CD4-positive, CD25-positive, alpha-beta regulatory T cell (primary cell): ENCODE data around the gene SPSB1. TPM values are rescaled to one million over a fixed set of nuclear protein-coding genes. Genes with fewer than 3 reads are reported as not detected.

Experiments used
- ATAC-seq, 2 donors: fragments of 150-1000 bp; cut with Tn5 transposase; one replicate each; pipeline ENCODE4 v1.10.0; 2021; ENCODE audit warnings: low read depth in 2 of 2, moderate number of reproducible peaks in 2 of 2, moderate library complexity in 1 of 2
- DNase-seq, 3 donors: peaks; one replicate each; pipeline versions ENCODE4 v3.0.0 to v3.0.0-alpha.2; 2012 to 2022; ENCODE audit warnings: mixed read lengths in 1 of 3
- H3K27ac ChIP-seq: one replicate; pipeline ENCODE4 v1.7.0; 2013; ENCODE audit warnings: mild to moderate bottlenecking, low read length; ENCODE audit not compliant: insufficient read depth, poor library complexity, severe bottlenecking
- H3K27me3 ChIP-seq: one replicate; pipeline ENCODE4 v1.7.0; 2013; ENCODE audit warnings: low read length; ENCODE audit not compliant: control insufficient read depth, insufficient read depth
- H3K36me3 ChIP-seq: one replicate; pipeline ENCODE4 v1.7.0; 2013; ENCODE audit warnings: mild to moderate bottlenecking, low read length, moderate library complexity; ENCODE audit not compliant: control insufficient read depth, insufficient read depth
- H3K4me1 ChIP-seq: 2 replicates; pipeline ENCODE4 v1.7.0; 2013; ENCODE audit warnings: mild to moderate bottlenecking, low read length; ENCODE audit not compliant: insufficient read depth, control insufficient read depth, poor library complexity, severe bottlenecking
- H3K4me3 ChIP-seq: one replicate; pipeline ENCODE4 v1.7.0; 2013; ENCODE audit warnings: low read depth, mild to moderate bottlenecking, low read length, moderate library complexity
- H3K9me3 ChIP-seq, 2 experiments: 1 replicate in 1 of 2; 2 replicates in 1 of 2; pipeline ENCODE4 v1.7.0; 2013; ENCODE audit warnings: low read length in 2 of 2, mild to moderate bottlenecking in 1 of 2, moderate library complexity in 1 of 2; ENCODE audit not compliant: control insufficient read depth in 2 of 2
- H3K27ac Mint-ChIP-seq, 3 donors: one replicate each; pipeline ENCODE4 v1.8.0; 2020 to 2022; ENCODE audit warnings: mild to moderate bottlenecking in 3 of 3, mixed read lengths in 3 of 3, moderate library complexity in 2 of 3
- H3K27me3 Mint-ChIP-seq: one replicate; pipeline ENCODE4 v1.8.0; 2022; ENCODE audit warnings: mild to moderate bottlenecking, mixed read lengths
- H3K36me3 Mint-ChIP-seq: one replicate; pipeline ENCODE4 v1.8.0; 2020; ENCODE audit warnings: mixed read lengths
- H3K4me1 Mint-ChIP-seq, 4 donors: one replicate each; pipeline ENCODE4 v1.8.0; 2020 to 2022; ENCODE audit warnings: mixed read lengths in 4 of 4, mild to moderate bottlenecking in 1 of 4
- H3K4me3 Mint-ChIP-seq, 4 donors: one replicate each; pipeline ENCODE4 v1.8.0; 2020 to 2022; ENCODE audit warnings: mild to moderate bottlenecking in 4 of 4, mixed read lengths in 4 of 4, moderate library complexity in 3 of 4
- H3K9me3 Mint-ChIP-seq, 7 donors: one replicate each; pipeline ENCODE4 v1.8.0; 2020 to 2022; ENCODE audit warnings: mixed read lengths in 7 of 7, mild to moderate bottlenecking in 3 of 7, moderate library complexity in 2 of 7
- polyA plus RNA-seq, 4 donors: library from polyadenylated mRNA; unstranded; fragments of 300-500 nt; fragmentation: Illumina TruSeq; gene quantifications; one replicate each; pipeline ENCODE4 v1.2.3, GENCODE V29; 2021
- total RNA-seq: library from RNA; stranded (reverse); gene quantifications from one replicate; pipeline ENCODE4 v1.2.3, GENCODE V29; 2022

Gene SPSB1
- total and polyA plus RNA-seq, 5 donors from 2014 or later, result 7.0 to 19.7 (median 12.3) TPM

GRCh38 chr1:9275161-9275560 is 17.5 kb upstream of the SPSB1 start:
- H3K9me3 ChIP-seq, result no peaks in the 10 kb centered on the region
- peaks cover 0 to 3% (median 0%) of the 10 kb centered on the region in 7 donors for H3K9me3 Mint-ChIP-seq

GRCh38 chr1:9275567-9276034 is 17.1 kb upstream of the SPSB1 start:
- Mint-ChIP-seq H3K4me3 (peak overlapping the region; percentile 36 to 78 (median 58)), H3K4me1 (peaks cover 7 to 34% (median 19%) of the 10 kb centered on the region in 4 donors), H3K27me3 (peaks cover 1% of the 10 kb centered on the region), H3K27ac (peak overlapping the region in 1 of 3 donors; percentile 68), H3K9me3 (peaks cover 0 to 3% (median 0%) of the 10 kb centered on the region in 7 donors), H3K36me3 (peaks cover 8% of the 10 kb centered on the region)
- Histone ChIP-seq H3K27me3 (no peaks in the 10 kb centered on the region), H3K9me3 (no peaks in the 10 kb centered on the region), H3K4me3 (peak overlapping the region; percentile 26), H3K4me1 (peaks cover 31% of the 10 kb centered on the region), H3K36me3 (no peaks in the 10 kb centered on the region), H3K27ac (no peak overlapping the region)
- peak; percentile 12 to 87 (median 52) for DNase-seq
- peak; percentile 86 to 94 for ATAC-seq

More at GRCh38 chr1:9275161-9275560, 17.5 kb upstream of the SPSB1 start:
- H3K4me3 Mint-ChIP-seq, result peak overlapping the region in 3 of 4 donors; percentile 43 to 78 (median 73)
- Histone ChIP-seq H3K4me1 (peaks cover 29% of the 10 kb centered on the region), H3K27ac (no peak overlapping the region), H3K27me3 (no peaks in the 10 kb centered on the region), H3K4me3 (no peak overlapping the region), H3K36me3 (no peaks in the 10 kb centered on the region)
- H3K36me3 Mint-ChIP-seq, result peaks cover 8% of the 10 kb centered on the region
- H3K27me3 Mint-ChIP-seq, result no peaks in the 10 kb centered on the region
- ATAC-seq (peak in 1 of 2 donors; percentile 21), DNase-seq (no peak)
- H3K4me1 Mint-ChIP-seq, result peaks cover 7 to 31% (median 16%) of the 10 kb centered on the region in 4 donors
- peak overlapping the region in 1 of 3 donors; percentile 89 for H3K27ac Mint-ChIP-seq

- Mint-ChIP-seq H3K4me3 (no peak overlapping the region), H3K4me1 (peaks cover 7 to 49% (median 29%) of the 10 kb centered on the region in 4 donors), H3K27me3 (peaks cover 6% of the 10 kb centered on the region), H3K36me3 (peaks cover 5% of the 10 kb centered on the region), H3K27ac (no peak overlapping the region), H3K9me3 (peaks cover 0 to 2% (median 0%) of the 10 kb centered on the region in 7 donors)
- H3K4me1 ChIP-seq, result peaks cover 53% of the 10 kb centered on the region
- DNase-seq (no peak), ATAC-seq (no peak)
- no peaks in the 10 kb centered on the region for H3K9me3 ChIP-seq
- no peaks in the 10 kb centered on the region for H3K27me3 ChIP-seq
- H3K4me3 ChIP-seq, result no peak overlapping the region
- no peaks in the 10 kb centered on the region for H3K36me3 ChIP-seq
- H3K27ac ChIP-seq, result no peak overlapping the region
These were observed 14.6 kb upstream of the SPSB1 start for GRCh38 chr1:9278116-9278515.

- peak overlapping the region in 2 of 3 donors; percentile 14 to 20 for H3K27ac Mint-ChIP-seq
These were observed 14.0 kb upstream of the SPSB1 start for GRCh38 chr1:9278585-9279153.

GRCh38 chr1:9279172-9279840 is 13.4 kb upstream of the SPSB1 start:
- Histone ChIP-seq H3K9me3 (no peaks in the 10 kb centered on the region), H3K36me3 (no peaks in the 10 kb centered on the region), H3K4me1 (peaks cover 65% of the 10 kb centered on the region), H3K4me3 (no peak overlapping the region), H3K27ac (no peak overlapping the region), H3K27me3 (no peaks in the 10 kb centered on the region)
- DNase-seq, result peak in 1 of 3 donors; percentile 68
- peaks cover 6% of the 10 kb centered on the region for H3K27me3 Mint-ChIP-seq
- peak overlapping the region in 2 of 4 donors; percentile 35 to 90 for H3K4me3 Mint-ChIP-seq
- peaks cover 0 to 6% (median 0%) of the 10 kb centered on the region in 7 donors for H3K9me3 Mint-ChIP-seq
- peaks cover 13 to 61% (median 37%) of the 10 kb centered on the region in 4 donors for H3K4me1 Mint-ChIP-seq
- H3K36me3 Mint-ChIP-seq, result peaks cover 5% of the 10 kb centered on the region
- peak overlapping the region in 1 of 3 donors; percentile 20 for H3K27ac Mint-ChIP-seq
- no peak for ATAC-seq

More at GRCh38 chr1:9278585-9279153, 14.0 kb upstream of the SPSB1 start:
- peak overlapping the region in 1 of 4 donors; percentile 15 for H3K4me3 Mint-ChIP-seq
- H3K27me3 Mint-ChIP-seq, result peaks cover 6% of the 10 kb centered on the region
- Histone ChIP-seq H3K4me3 (no peak overlapping the region), H3K27ac (no peak overlapping the region), H3K27me3 (no peaks in the 10 kb centered on the region), H3K36me3 (no peaks in the 10 kb centered on the region), H3K4me1 (peaks cover 59% of the 10 kb centered on the region), H3K9me3 (no peaks in the 10 kb centered on the region)
- peaks cover 5% of the 10 kb centered on the region for H3K36me3 Mint-ChIP-seq
- no peak for ATAC-seq
- DNase-seq, result no peak
- H3K9me3 Mint-ChIP-seq, result peaks cover 0 to 2% (median 0%) of the 10 kb centered on the region in 7 donors
- peaks cover 7 to 55% (median 32%) of the 10 kb centered on the region in 4 donors for H3K4me1 Mint-ChIP-seq

GRCh38 chr1:9280015-9280860 is 12.5 kb upstream of the SPSB1 start:
- DNase-seq, result peak in 1 of 3 donors; percentile 75
- peak overlapping the region in 1 of 3 donors; percentile 77 for H3K27ac Mint-ChIP-seq

More at GRCh38 chr1:9280015-9280860, 12.5 kb upstream of the SPSB1 start:
- ATAC-seq, result peak; percentile 18 to 36
- Mint-ChIP-seq H3K9me3 (peaks cover 0 to 10% (median 6%) of the 10 kb centered on the region in 7 donors), H3K27me3 (peaks cover 6% of the 10 kb centered on the region), H3K36me3 (peaks cover 1% of the 10 kb centered on the region), H3K4me1 (peaks cover 12 to 66% (median 41%) of the 10 kb centered on the region in 4 donors), H3K4me3 (peak overlapping the region; percentile 75 to 93 (median 86))
- no peak overlapping the region for H3K4me3 ChIP-seq
- no peaks in the 10 kb centered on the region for H3K36me3 ChIP-seq
- H3K9me3 ChIP-seq, result no peaks in the 10 kb centered on the region
- no peak overlapping the region for H3K27ac ChIP-seq
- no peaks in the 10 kb centered on the region for H3K27me3 ChIP-seq
- peaks cover 70% of the 10 kb centered on the region for H3K4me1 ChIP-seq
